Measurements from ENCODE around the gene METTL27.

DNA sequence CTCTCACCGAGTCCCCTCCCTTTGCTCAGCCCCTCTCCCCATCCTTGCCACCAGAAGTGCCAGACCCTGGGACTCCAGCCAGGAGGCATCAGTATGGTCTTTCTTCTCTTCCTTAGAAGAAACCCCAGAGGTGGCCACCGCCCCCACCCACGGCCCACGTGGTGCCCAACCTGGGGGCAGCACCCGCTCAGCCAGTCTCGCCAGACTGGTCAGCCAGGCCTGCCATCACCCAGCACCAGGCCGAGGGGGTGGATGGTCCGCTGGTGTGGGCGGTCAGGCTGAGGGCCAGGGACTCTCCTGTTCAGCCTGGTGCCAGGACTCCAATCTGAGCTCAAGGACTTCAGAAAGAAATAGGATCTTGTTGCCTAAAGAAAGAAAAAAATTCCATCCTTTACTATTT is 17.3 kb downstream of the METTL27 start:
- TF ChIP-seq, protein P1, sequence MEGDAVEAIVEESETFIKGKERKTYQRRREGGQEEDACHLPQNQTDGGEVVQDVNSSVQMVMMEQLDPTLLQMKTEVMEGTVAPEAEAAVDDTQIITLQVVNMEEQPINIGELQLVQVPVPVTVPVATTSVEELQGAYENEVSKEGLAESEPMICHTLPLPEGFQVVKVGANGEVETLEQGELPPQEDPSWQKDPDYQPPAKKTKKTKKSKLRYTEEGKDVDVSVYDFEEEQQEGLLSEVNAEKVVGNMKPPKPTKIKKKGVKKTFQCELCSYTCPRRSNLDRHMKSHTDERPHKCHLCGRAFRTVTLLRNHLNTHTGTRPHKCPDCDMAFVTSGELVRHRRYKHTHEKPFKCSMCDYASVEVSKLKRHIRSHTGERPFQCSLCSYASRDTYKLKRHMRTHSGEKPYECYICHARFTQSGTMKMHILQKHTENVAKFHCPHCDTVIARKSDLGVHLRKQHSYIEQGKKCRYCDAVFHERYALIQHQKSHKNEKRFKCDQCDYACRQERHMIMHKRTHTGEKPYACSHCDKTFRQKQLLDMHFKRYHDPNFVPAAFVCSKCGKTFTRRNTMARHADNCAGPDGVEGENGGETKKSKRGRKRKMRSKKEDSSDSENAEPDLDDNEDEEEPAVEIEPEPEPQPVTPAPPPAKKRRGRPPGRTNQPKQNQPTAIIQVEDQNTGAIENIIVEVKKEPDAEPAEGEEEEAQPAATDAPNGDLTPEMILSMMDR (IDR thresholded peaks at IDR 0.05; ENCODE audit: poor library complexity, severe bottlenecking): no peak
- no peak for TF ChIP-seq EZH2 (IDR thresholded peaks at IDR 0.05; ENCODE audit: borderline replicate concordance, insufficient read depth, low read length, poor library complexity, severe bottlenecking)
- no peak for TF ChIP-seq TAF1 (IDR thresholded peaks at IDR 0.05; ENCODE audit: low read depth)
- TF ChIP-seq EP300 (conservative IDR thresholded peaks at IDR 0.05; ENCODE audit: poor library complexity, severe bottlenecking): no peak

All from neural cell (in vitro differentiated cells).